SJSA1 (cell line): ENCODE measurements around the gene HELLS. TPM values are rescaled to one million over a fixed set of nuclear protein-coding genes. Genes with fewer than 3 reads are reported as not detected.
"Not testable (repeated sequence)": the region's sequence is repeated elsewhere in the genome, so short reads cannot be mapped to it uniquely, and the experiment has no call there.

Source experiments
- DNase-seq, 2 experiments: peaks; one replicate each; pipeline ENCODE4 v3.0.0-alpha.2; 2015 to 2020; ENCODE audit warnings: low spot score in 2 of 2, low read depth in 1 of 2
- H3K27ac ChIP-seq: fragments of 250-450 bp; sonication (Bioruptor Pico); 2 replicates; pipeline ENCODE4 v1.5.1; 2020; ENCODE audit warnings: mild to moderate bottlenecking, moderate library complexity
- H3K27me3 ChIP-seq: fragments of 250-450 bp; sonication (Bioruptor Pico); replicated peaks from 2 replicates; pipeline ENCODE4 v1.5.1; 2020; ENCODE audit warnings: mild to moderate bottlenecking, moderate library complexity
- H3K36me3 ChIP-seq: fragments of 250-450 bp; sonication (Bioruptor Pico); 2 replicates; pipeline ENCODE4 v1.5.1; 2020; ENCODE audit warnings: mild to moderate bottlenecking
- H3K4me1 ChIP-seq: fragments of 250-450 bp; sonication (Bioruptor Pico); replicated peaks from 2 replicates; pipeline ENCODE4 v1.6.1; 2021; ENCODE audit warnings: mild to moderate bottlenecking
- H3K4me3 ChIP-seq: fragments of 250-450 bp; sonication (Bioruptor Pico); 2 replicates; pipeline ENCODE4 v1.5.1; 2020; ENCODE audit warnings: mild to moderate bottlenecking
- H3K9me3 ChIP-seq: fragments of 250-450 bp; sonication (Bioruptor Pico); replicated peaks from 2 replicates; pipeline ENCODE4 v1.5.1; 2020; ENCODE audit warnings: mild to moderate bottlenecking
- total RNA-seq: library from RNA; depleted of rRNA; stranded (reverse); fragments of >200 nt; shearing (Covaris generic); gene quantifications from 2 replicates; pipeline ENCODE4 v1.2.3, GENCODE V29; 2014

The HELLS gene
- total RNA-seq, 1 experiment from 2014 or later = 162 TPM

DNA sequence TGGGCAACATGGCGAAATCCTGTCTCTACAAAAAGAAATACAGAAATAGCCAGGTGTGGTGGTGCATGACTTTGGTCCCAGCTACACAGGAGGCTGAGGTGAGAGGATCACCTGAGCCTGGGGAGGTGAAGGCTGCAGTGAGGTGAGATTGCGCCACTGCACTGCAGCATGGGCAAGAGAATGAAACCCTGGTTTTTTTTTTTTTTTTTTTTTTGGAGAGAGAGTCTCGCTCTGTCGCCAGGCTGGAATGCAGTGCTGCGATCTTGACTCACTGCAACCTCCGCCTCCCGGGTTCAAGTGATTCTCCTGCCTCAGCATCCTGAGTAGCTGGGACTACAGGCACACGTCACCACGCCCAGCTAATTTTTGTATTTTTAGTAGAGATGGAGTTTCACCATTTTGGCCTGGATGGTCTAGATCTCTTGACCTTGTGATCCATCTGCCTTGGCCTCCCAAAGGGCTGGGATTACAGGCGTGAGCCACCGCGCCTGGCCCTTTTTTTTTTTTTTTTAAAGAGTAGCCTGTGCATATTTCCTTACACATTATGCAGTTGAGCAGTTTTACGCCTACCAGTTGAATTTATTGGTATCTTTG is 22.2 kb downstream of the HELLS start:
- H3K27ac ChIP-seq, H3K4me1 ChIP-seq, H3K9me3 ChIP-seq, H3K27me3 ChIP-seq, DNase-seq, H3K4me3 ChIP-seq: not testable (repeated sequence)
- peaks cover 80% of the 10 kb centered on the region for H3K36me3 ChIP-seq

DNA sequence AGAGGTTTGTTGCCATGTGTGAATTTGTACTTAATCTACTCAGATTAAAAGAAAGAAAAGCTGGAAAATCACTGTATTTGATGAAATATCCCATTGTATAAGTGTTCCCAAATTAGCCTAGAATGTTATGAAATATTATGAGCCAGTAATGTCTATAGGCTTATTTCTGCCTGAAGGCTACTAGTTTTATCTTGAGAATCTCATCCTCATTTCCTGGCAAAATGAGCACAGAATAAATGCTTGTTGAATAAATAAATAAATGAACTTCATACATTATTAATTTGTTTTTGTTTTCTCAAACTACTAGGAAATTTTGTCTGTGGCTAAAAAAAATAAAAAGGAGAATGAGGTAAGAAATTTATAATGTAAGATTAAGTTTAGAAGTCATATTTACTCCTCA is 25.5 kb downstream of the HELLS start:
- no peak for DNase-seq
- H3K9me3 ChIP-seq = no peaks in the 10 kb centered on the region
- no peak overlapping the region for H3K27ac ChIP-seq
- H3K4me1 ChIP-seq = no peaks in the 10 kb centered on the region
- no peaks in the 10 kb centered on the region for H3K27me3 ChIP-seq
- peaks cover 74% of the 10 kb centered on the region for H3K36me3 ChIP-seq
- H3K4me3 ChIP-seq = no peak overlapping the region

DNA sequence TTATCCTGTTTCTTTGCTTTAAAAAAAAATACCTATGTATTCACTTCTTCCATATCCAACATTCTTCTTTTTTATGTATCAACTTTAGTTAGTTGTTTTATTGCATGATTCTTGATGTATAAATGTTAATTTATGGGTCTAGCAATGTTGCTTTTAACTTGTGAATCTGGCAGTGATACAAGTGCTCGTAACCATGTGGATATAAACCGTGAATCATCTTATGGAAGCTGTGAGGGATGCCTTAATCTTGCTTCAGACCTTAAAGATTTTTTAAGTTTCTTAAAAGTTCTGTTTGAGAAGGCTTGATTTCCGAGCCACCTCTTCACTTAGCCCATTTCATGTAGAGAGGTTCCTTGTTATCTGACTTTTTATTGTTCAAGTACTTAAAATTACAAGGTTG is 25.9 kb downstream of the HELLS start:
- Histone ChIP-seq H3K9me3 (no peaks in the 10 kb centered on the region), H3K27ac (no peak overlapping the region), H3K4me1 (no peaks in the 10 kb centered on the region), H3K4me3 (no peak overlapping the region), H3K27me3 (no peaks in the 10 kb centered on the region), H3K36me3 (peaks cover 76% of the 10 kb centered on the region)
- DNase-seq = no peak

DNA sequence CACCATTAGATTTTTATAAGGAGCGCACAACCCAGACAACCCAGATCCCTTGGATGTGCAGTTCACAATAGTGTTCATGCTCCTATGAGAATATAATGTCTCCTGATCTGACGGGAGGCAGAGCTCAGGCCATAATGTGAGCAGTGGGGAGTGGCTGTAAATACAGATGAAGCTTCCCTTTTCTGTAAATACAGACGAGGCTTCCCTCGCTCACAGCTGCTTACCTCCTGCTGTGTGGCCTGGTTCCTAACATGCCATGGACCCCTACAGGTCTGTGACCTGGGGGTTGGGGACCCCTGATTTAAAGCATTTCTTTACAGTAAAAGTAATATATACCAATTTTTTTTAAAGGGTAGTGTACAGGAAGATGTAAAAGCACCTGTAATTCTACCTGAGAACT is 33.2 kb downstream of the HELLS start:
- Histone ChIP-seq H3K4me3 (no peak overlapping the region), H3K27ac (no peak overlapping the region), H3K36me3 (peaks cover 52% of the 10 kb centered on the region), H3K27me3 (no peaks in the 10 kb centered on the region), H3K4me1 (no peaks in the 10 kb centered on the region), H3K9me3 (no peaks in the 10 kb centered on the region)
- no peak for DNase-seq

DNA sequence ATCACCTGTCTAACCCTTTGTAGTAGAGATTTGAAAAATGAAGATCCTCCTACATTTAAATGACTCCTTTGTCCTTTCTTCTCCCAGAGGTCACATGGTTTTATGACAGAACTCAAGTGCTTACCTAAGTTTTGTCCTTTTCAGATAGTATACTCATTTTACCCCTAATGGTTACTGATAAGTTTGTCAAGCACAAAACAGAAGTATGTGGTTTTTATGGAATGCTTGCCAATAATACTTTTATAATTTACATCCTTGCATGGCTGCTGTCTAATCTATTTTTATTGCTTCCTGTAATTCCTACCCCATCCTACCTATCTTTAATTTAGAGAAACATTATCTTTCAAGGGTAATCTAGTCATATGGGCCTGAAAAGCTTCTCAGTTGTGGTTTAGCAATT is 37.5 kb downstream of the HELLS start:
- Histone ChIP-seq H3K4me3 (no peak overlapping the region), H3K9me3 (no peaks in the 10 kb centered on the region), H3K4me1 (no peaks in the 10 kb centered on the region), H3K27me3 (no peaks in the 10 kb centered on the region), H3K27ac (no peak overlapping the region), H3K36me3 (peaks cover 39% of the 10 kb centered on the region)
- DNase-seq = no peak

DNA sequence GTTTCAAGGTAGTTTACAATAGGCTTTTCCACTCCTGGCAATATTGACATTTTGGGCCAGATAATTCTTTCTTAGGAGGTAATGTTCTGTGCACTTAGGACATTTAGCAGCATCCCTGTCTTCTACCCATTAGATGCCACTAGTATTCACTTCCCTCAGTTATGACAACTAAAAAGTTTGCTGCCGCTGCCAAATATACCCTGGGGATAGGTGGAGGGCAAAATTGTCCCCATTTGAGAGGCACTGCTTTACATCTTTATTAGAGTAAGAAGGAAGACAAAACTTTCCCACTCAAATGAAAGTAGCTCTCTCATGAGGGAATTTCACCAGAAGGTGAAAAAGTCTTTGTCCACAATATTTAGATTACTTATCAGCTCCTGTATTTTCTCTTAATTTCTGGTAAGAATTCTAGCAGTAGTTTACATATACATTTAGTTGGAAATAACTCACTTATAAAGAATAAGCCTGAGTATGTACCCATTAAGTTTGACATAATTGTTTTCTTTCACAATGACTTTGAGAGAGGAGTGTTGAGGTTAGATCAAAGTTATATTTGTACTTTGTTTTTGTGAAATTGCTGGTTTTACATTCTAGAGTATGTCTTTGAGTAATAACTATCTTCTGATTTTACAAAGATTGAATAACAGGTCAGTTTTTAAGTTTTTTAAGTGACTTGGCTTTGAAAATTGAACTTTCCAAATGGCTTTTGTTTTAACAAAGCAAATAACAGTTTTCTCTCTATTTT is 46.0 kb downstream of the HELLS start:
- H3K27ac ChIP-seq = no peak overlapping the region
- no peaks in the 10 kb centered on the region for H3K9me3 ChIP-seq
- no peak for DNase-seq
- H3K36me3 ChIP-seq = peaks cover 88% of the 10 kb centered on the region
- no peak overlapping the region for H3K4me3 ChIP-seq
- no peaks in the 10 kb centered on the region for H3K4me1 ChIP-seq
- H3K27me3 ChIP-seq = no peaks in the 10 kb centered on the region

DNA sequence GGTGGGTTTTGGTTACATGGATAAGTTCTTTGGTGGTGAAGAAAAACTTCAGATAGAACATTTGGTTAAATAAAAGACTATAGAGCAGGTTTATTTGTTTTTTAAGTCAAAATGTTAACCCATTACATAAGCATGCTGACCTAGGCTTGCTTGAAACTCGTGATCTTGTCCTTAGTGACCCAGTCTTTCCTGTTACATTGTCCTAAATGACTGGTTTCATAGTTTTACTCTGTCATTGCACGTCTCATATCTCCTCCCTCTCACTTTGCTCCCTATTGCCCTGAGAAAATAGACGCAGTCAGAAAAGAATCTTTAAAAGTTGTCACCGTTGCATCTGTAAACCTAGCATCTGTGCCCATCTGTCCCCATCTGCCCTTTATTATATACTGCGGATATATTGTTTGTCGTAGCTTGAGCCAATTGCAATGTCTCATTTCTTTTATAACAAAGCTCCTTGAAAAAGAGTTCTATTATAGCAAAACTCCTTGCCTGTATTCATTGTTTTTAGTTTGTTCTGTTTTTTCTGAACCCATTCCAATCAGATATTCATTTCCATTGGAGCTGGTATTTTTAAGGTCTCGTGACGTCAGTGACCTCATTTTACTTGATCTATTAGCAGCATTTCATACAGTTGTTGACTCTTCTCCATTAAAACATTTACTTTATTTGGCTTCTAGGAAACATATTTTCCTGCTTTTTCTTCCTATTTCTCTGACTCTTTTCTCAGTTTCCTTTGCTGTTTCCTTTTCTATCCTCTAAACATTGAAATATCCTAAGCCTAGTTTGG is 57.3 kb downstream of the HELLS start:
- no peaks in the 10 kb centered on the region for H3K27me3 ChIP-seq
- no peak for DNase-seq
- no peak overlapping the region for H3K4me3 ChIP-seq
- H3K27ac ChIP-seq = no peak overlapping the region
- no peaks in the 10 kb centered on the region for H3K4me1 ChIP-seq
- H3K36me3 ChIP-seq = peaks cover 59% of the 10 kb centered on the region
- H3K9me3 ChIP-seq = no peaks in the 10 kb centered on the region

DNA sequence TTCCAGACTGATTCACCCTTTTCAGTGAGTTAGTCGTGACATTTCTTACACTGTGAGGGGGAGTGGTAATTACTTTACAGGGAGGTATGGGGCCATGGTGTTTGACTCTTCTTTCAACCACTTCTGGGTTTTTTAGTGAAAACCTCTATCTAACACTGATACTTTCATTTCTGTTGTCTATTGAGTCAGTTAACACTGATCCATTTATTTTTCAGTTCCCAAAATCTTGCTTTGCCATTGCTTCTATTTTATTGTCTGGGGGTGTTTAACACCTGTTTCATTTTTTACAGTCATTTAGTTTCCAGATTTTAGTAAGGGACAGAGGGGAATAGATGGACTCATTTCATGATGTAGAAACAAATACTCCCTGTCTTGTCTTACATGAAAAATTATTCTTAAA is 61.5 kb downstream of the HELLS start:
- DNase-seq = no peak
- Histone ChIP-seq H3K36me3 (peaks cover 40% of the 10 kb centered on the region), H3K4me1 (no peaks in the 10 kb centered on the region), H3K9me3 (no peaks in the 10 kb centered on the region), H3K27ac (no peak overlapping the region), H3K4me3 (no peak overlapping the region), H3K27me3 (no peaks in the 10 kb centered on the region)

DNA sequence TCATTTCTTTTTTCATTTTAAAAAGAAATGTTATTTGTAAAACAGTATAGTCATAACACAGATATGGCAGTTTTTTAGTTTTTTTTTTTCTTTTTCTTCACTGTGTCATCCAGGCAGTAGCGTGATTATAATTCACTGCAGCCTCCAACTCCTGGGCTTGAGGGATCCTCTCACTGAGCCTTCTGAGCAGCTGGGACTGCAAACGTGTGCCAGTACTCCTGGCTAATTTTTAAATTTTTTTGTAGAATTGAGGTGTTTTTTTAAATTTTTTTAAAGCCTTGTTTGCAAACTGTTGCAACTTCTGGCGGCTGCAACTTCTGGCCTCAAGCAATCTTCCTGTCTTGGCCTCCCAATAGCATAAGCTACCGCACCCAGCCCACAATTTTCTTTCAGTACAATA is 63.0 kb downstream of the HELLS start:
- H3K27ac ChIP-seq = no peak overlapping the region
- H3K27me3 ChIP-seq = no peaks in the 10 kb centered on the region
- H3K4me1 ChIP-seq = no peaks in the 10 kb centered on the region
- peaks cover 26% of the 10 kb centered on the region for H3K36me3 ChIP-seq
- DNase-seq = no peak
- H3K9me3 ChIP-seq = no peaks in the 10 kb centered on the region
- H3K4me3 ChIP-seq = no peak overlapping the region

DNA sequence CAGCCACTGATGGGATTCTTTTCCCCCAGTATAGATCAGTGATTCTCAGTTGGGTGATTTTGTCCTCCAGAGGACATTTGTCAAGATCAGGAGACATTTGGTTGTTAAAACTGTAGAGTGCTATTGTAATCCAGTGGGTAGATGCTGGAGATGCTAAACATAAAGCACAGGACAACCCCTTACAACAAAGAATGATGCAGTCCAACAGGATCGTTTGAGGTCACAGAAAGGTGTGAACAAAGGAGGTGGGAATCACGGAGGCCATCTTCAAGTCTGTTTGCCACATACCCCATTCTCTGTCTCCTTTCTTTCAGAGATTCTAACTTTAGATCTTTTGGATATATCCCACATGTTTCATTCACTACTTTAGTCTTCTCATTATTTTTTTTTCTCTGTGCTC is 69.0 kb downstream of the HELLS start:
- Histone ChIP-seq H3K4me1 (no peaks in the 10 kb centered on the region), H3K36me3 (peaks cover 3% of the 10 kb centered on the region; the same call in 1 of the 2 replicates), H3K27ac (no peak overlapping the region), H3K27me3 (no peaks in the 10 kb centered on the region), H3K4me3 (no peak overlapping the region), H3K9me3 (no peaks in the 10 kb centered on the region)
- DNase-seq = no peak

DNA sequence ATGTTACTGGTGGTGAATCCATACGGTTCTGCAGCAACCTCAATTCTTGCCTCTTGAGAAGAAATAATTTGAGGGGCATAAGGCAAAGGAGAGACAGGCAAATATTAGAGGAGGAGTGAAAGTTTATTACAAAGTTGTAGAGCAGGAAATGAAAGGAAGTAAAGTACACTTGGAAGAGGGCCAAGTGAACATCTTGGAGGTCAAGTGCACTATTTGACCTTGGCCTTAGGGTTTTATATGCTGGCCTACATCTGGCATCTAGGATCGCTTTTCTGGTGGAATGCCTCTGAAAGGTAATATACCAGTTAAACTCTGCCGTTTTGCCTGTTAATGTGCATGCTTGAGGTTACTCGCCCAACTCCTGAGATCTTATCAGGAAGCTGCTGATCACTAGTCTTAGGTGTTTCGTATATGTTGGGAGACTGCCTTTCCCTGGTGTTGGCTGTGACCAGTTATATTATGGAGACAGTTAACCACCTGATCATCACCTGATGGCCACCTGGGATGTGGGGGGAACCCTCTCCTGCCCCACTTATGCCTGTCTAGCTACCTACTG is 71.9 kb downstream of the HELLS start:
- no peak overlapping the region for H3K4me3 ChIP-seq
- no peaks in the 10 kb centered on the region for H3K9me3 ChIP-seq
- no peaks in the 10 kb centered on the region for H3K36me3 ChIP-seq
- H3K27me3 ChIP-seq = no peaks in the 10 kb centered on the region
- no peak overlapping the region for H3K27ac ChIP-seq
- H3K4me1 ChIP-seq = no peaks in the 10 kb centered on the region
- DNase-seq = no peak

DNA sequence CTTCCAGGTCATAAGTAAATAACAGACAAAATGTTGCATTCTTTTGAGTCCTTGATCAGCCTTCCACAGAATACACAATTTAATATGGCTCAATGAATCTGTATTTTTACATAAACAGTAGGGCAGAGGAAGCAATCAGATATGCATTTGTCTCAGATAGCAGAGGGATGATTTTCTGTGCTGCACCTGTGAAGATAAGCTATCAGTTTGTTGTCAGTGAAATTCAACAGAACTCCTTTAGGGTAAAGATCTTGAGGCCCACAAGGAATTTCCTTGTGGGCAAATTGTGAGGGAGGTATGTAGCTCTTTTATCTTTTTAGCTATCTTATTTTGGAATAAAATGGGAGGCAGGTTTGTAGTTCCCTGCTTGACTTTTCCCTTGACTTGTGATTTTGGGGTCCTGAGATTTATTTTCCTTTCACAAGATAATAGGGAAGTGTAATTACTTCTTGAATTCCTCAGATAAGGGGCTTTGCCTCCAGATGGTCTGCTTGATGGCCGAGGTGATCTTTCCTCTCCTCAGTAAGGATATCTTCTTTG is 77.1 kb downstream of the HELLS start:
- H3K9me3 ChIP-seq = no peaks in the 10 kb centered on the region

DNA sequence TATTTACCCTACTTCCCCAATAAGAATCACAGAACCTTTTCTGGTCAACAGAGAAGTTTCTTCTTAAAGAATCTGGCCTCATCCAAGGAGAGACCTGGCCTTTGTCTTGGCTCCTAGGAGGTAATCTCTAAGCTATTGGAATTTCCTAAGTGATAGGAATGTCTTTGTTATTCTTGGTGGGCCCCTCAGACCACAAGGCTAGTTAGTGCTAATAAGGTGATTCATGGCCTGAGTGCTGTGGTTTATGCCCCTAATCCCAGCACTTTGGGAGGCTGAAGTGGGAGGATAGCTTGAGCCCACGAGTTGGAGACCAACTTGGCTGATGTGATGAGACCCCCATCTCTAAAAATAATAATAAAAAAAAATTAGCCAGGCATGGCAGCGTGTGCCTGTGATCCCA is 78.0 kb downstream of the HELLS start:
- Histone ChIP-seq H3K27me3 (no peaks in the 10 kb centered on the region; the same call in 1 of the 2 replicates), H3K27ac (no peak overlapping the region), H3K9me3 (no peaks in the 10 kb centered on the region), H3K4me3 (no peak overlapping the region), H3K36me3 (no peaks in the 10 kb centered on the region), H3K4me1 (no peaks in the 10 kb centered on the region)
- no peak for DNase-seq

More for the DNA sequence above, 77.1 kb downstream of the HELLS start:
- no peaks in the 10 kb centered on the region for H3K36me3 ChIP-seq
- H3K27me3 ChIP-seq = no peaks in the 10 kb centered on the region; the same call in 1 of the 2 replicates
- no peak overlapping the region for H3K27ac ChIP-seq
- H3K4me3 ChIP-seq = no peak overlapping the region
- no peak for DNase-seq
- no peaks in the 10 kb centered on the region for H3K4me1 ChIP-seq

DNA sequence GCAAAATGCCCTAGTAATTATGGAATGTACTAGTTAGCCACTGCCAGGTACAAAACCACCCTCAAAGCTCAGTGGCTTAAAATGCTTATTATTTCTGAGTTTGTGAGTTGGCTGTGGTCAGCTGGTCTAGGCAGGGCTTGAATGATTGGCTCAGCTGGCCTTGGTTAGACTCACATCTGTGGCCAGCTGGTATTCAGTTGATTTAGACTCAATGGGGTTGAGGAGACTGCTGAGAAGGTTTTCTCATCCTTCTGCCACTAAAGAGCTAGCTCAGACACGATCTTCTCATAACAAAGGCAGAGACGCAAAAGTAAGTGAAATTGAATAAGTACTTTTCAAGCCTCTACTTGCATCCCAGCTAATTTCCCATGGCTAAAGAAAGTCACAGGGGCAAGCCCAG is 80.9 kb downstream of the HELLS start:
- H3K9me3 ChIP-seq = no peaks in the 10 kb centered on the region
- no peaks in the 10 kb centered on the region for H3K36me3 ChIP-seq
- H3K27me3 ChIP-seq = no peaks in the 10 kb centered on the region; the same call in 1 of the 2 replicates
- no peak overlapping the region for H3K27ac ChIP-seq
- DNase-seq = no peak
- no peaks in the 10 kb centered on the region for H3K4me1 ChIP-seq
- H3K4me3 ChIP-seq = no peak overlapping the region
